A204.1 (cell line): Measurements from ENCODE around the gene COL19A1.
"Not testable (repeated sequence)": the region's sequence is repeated elsewhere in the genome, so short reads cannot be mapped to it uniquely, and the experiment has no call there.

Experiments
- FAIRE-seq: peaks from 2 replicates; lab custom pipeline; 2012; peaks lifted over from hg19 to GRCh38; lab: Jason Lieb, UNC

COL19A1 gene

GRCh38 chr6:69973138-69973537, 106.8 kb downstream of the COL19A1 start:
- FAIRE-seq = no peak

DNA sequence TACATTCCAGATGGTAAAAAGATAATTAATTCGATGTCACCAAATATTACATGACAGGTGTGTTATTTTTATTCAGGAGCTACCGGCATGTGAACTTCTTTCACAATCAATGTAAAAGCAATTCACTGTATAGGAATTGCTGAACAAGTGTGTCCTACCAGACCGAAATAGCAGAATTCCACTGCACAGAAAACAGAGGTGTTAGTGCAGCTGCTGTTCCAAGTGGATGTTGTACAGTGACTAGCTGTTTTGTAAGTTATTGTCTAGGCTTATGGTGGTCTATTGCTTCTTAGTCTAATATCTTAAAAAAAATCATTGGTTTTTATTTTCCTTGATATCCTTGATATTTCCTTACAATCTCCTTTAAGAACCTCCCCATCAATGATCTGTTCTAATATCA, 107.4 kb downstream of the COL19A1 start:
- no peak for FAIRE-seq

GRCh38 chr6:69974193-69974592, 107.8 kb downstream of the COL19A1 start:
- FAIRE-seq = no peak

DNA sequence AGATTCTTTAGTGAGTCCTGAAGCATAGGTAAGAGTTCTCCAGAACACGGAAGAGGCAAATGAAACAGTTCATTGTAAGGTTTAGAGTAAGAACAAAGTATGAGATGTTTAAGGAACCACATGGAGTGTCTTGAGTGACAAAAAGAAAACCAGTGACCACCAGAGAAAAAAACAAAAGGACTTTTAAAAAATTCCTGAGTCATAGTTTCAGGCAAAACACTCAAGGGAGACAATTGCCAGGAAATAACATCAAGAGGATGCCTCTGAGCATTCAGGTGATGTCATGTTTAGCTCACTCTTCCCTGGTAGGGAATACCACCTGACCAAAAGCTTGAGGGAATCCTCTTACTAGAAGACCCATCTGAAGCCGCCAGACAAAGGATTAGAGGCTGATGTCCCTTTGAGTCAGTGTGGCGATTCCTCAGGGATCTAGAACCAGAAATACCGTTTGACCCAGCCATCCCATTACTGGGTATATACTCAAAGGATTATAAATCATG, 110.3 kb downstream of the COL19A1 start:
- no peak for FAIRE-seq

GRCh38 chr6:69980624-69981023, 114.3 kb downstream of the COL19A1 start:
- no peak for FAIRE-seq

GRCh38 chr6:69984506-69984905, 118.2 kb downstream of the COL19A1 start:
- no peak for FAIRE-seq

GRCh38 chr6:69985180-69985579, 118.8 kb downstream of the COL19A1 start:
- no peak for FAIRE-seq

GRCh38 chr6:69987550-69987949, 121.2 kb downstream of the COL19A1 start:
- no peak for FAIRE-seq

DNA sequence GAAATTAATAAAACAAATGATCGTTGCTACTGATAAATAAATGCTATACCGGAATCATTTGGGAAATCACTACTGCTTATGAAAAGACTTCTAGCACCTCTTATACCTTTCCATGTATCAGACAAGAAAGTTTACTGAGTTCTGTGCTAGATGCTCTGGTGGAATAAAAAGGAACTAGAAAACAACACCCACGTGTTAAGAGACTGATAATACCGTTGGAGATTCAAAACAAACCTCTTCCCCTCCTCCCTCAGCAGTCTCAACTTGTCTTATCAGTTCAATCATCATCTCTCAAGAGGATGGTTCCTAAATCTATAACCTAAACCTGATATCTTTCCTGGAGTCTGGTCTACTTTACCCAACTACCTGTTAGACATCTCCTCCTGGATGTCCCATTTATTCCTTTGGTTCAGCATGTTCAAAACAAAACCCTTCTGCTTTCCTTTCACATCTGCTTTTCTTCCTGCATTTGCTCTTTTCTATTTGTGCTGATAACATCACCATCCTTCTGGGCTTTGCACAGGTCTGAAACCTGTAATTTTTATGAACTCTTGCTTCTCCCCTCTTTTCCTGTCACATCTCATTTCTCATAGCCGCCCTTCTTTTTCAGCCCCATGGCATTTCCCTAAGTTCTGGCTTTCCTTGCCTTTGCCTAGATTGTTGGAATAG, 122.2 kb downstream of the COL19A1 start:
- no peak for FAIRE-seq

DNA sequence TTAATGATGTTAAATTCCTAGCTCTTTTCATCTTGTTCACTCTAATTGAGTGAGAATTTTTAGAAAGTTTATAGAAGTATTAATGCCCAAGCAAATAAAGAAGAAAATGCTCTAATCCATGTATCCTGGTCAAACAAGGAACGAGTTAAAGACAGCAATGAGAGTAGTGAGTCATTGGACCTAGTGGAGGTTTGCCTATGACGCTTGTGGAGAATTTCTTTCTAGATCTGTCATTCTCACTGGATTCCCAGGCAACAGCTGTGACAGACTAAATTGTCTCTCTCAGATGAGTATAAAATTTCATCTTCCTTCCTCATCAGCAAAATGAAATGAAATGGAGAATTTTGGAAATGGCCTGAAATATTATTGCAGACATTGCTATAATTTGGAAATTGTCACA, 127.9 kb downstream of the COL19A1 start:
- no peak for FAIRE-seq

DNA sequence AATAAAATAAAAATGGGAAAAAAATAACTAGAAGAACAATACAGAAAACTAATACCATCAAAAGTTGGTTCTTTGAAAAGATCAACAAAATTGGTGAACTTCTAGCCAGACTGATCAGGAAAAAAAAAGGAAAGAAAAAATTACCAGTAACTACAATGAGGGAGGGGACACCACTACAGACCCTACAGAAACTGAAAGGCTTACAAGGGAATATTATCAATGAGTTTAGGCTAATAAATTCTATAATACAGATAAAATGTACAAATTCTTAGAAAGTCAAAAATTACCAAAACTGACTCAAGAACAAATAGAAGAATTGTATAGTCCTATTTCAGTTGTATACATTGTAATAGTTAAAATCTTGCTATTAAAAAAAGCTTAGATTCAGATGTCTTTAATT, 141.8 kb downstream of the COL19A1 start:
- no peak for FAIRE-seq

GRCh38 chr6:70010339-70010738, 144.0 kb downstream of the COL19A1 start:
- not testable (repeated sequence) for FAIRE-seq

- FAIRE-seq = not testable (repeated sequence)
Observed at GRCh38 chr6:70023201-70023600, 156.8 kb downstream of the COL19A1 start.

GRCh38 chr6:70028246-70028645, 161.9 kb downstream of the COL19A1 start:
- FAIRE-seq = no peak

GRCh38 chr6:70028926-70029325, 162.6 kb downstream of the COL19A1 start:
- FAIRE-seq = no peak

- no peak for FAIRE-seq
Observed at GRCh38 chr6:70033781-70034180, 167.4 kb downstream of the COL19A1 start.

DNA sequence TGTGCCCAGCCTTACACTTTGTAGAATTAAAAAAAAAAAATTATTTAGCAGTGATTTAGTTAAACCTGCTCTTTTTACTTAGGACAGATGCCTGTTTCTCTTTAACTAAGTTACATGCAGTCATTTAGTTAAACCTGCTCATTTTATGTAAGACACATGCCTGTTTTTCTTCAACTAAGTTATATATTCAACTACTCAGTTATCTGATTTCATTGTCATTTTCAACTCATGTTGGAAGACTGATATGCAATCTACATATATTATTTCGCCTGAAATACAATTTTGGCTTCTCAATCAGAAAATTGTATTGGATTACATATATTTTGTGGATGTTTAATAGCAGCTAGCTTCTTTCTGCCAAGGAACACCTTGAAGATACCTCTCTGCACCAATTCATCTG, 171.1 kb downstream of the COL19A1 start:
- FAIRE-seq = no peak

DNA sequence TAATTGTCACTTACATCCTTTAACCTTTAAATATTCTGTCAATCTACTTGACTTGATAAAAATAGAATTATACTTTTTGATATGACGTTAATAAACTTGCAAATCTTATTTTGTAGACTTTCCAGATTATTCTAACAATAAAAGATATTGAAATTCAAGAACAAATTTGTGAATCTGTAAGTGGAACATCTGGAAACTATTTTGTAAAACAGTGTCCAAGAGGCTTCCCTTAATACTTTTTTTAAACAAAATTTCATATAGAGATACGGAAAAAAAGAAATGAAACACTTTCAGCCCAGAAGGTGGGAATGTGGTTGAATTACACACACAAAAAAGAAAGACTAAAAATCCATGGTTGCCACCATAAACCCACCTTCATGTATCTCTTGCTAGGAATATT, 174.4 kb downstream of the COL19A1 start:
- FAIRE-seq = no peak

DNA sequence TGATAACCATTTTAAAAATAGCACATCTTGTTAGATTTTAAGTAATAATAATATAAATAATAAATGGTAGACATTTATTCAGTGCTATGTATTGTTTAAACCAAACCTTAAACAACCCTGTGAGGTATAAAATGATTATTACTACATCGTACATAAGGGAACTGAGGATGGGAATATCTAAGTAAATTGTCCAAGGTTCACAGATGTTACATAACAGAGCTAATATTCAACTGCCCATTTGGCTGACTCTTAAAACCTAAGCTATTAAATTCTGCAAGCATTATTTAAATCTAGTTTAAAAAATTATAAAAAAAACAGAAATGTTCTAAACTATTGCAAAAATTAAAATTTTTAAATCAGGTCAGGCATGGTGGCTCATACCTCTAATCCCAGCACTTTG, 175.1 kb downstream of the COL19A1 start:
- FAIRE-seq = no peak

DNA sequence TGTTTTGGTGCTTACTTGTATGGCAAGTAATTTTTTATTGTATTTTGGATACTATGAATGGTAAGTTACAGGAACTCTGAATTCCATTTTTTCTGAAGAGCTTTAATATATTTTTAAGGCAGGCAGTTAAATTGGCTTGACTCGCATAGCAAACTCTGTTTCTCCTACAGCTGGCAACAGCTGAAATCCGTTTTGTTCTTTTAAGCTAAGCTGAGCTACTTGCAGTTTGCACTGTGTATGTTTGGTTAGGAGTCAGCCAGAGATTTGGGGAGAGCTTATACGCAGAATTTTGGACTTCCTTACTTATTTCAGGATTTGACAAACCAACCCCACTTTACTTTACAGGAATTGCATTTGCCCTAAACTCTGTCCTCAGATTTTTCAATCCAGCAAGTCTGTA, 179.1 kb downstream of the COL19A1 start:
- no peak for FAIRE-seq

GRCh38 chr6:70051197-70052124, 185.1 kb downstream of the COL19A1 start:
- FAIRE-seq = no peak

DNA sequence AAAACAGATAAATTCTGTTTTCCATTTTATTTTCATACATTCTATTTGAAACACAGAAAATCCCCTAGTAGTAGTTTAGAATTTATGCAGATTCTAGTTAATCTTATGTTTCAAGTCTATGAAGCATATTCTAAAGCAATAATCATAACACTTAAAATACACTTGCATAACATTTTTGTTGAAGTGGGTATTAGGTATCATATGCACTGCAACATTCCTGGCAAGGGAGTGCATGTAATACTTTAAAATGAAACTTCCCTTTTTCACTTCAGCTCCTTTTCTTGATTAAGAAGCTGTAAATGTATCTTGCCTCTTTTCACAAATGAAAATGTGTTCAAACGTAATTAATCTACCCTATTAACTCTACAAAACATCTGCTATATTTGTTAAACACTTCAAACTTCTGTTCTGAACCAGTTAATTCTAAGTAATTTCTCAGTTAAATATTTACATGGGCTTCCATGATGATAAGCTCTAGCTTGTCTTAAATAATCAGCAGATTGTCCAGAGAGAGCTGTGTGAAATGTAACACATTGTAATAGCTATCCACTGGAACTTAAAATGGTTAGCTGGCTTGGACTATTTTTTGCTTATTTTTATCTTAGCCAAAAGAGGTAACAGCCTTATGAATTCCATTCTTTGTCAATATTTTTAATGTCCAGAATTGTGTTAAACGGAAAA, 192.8 kb downstream of the COL19A1 start:
- FAIRE-seq = no peak

DNA sequence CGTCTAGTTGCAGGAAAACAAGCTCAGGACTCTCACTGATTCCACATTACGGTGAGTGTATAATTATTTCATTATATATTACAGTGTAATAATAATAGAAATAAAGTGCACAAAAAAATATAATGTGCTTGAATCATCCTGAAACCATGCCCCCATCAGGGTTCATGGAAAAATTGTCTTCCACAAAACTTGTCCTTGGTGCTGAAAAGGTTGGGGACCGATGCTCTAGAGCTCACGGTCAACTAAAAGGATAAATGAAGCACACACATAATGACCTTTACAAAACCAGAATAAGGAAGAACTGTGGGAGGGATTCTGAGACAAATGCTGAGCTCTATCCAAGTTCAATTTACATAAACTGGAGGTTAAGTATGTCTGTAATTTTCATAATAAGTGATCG, 194.3 kb downstream of the COL19A1 start:
- FAIRE-seq = no peak
